NCI-H187 (cell line): ENCODE data around the gene WEE2.
"Not testable (repeated sequence)": the region's sequence is repeated elsewhere in the genome, so short reads cannot be mapped to it uniquely, and the experiment has no call there.

Experiments used
- DNase-seq, 2 experiments: peaks; one replicate each; lab custom pipeline; 2025; lab: John Stamatoyannopoulos, UW

The WEE2 gene

DNA sequence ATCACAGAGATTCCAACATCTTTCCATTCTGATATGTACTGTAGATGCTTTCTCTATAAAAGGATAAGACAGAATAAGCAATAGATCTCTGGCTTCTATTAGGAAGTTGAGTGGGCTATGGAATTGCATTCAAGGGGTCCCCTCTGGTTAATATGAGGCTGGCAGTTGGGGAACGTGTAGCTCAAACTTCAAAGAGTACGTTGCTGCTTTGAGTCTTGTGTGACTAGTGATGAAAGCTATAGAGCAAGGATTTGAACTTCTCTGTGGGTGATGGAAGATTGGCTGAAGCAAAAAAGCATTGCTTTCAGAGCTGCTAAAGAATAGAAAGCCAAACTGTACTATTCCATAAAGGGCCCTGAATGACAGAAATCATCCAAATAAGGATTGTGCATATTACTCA, 6.4 kb downstream of the WEE2 start:
- DNase-seq: no peak

DNA sequence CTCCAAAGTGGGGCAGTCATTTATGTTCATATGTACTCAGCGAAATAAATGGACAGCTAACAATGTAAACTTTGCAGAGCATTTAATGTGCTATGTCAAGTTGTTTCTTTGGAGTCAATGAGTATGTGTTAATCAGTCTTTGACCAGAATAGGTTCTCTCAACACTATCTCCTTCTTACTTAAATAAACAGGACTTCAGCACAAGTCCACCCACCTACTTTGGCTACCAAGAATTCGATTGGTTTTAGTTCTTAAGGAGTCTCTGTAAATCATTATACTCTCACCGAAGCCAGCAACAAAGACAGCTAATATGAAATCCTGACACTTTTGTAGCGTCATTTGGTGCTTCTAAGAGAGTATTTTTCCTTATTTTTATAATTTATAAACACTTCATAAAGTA, 6.9 kb downstream of the WEE2 start:
- no peak for DNase-seq

DNA sequence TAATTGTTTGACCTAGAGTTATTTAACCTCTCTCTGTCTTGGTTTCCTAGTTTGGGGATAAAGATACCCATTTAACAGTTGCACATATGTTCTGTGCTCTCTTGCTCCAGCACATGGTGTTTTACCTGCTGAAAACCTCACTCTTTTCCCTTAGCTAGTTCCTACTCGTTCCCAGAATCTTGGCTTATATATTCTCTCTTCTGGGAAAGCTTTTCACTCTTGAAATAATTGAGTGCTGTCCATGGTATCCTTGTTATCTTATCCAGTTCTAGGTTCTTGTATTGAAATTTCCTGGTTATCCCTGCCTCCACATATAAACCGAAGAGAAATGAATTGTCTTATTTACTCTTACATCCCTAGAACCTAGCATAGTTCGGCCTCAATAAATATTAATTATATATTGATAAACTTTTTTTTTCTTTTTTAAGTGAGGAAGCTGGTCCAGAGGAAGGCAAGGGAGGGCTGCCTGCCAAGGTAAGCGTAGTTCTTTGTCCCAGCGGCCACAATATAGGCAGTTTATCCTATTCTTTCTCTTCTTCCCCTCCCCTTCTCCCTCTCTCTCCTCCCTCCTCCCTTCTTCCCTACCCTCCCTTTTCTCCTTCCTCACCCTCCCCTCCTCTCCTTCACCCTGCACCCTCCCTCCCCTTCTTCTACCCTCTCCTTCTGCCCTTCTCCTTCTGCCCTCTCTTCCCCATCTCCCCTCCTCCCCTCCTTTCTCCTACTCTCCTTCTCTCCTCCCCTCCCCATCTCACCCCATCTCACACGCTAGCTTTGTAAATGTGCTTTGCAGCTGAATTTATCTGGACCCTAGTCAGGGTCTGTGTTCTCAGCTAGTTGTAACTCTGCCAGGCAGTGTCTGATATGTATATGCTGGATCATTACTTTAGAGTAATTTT, 7.9 kb downstream of the WEE2 start:
- DNase-seq: no peak

DNA sequence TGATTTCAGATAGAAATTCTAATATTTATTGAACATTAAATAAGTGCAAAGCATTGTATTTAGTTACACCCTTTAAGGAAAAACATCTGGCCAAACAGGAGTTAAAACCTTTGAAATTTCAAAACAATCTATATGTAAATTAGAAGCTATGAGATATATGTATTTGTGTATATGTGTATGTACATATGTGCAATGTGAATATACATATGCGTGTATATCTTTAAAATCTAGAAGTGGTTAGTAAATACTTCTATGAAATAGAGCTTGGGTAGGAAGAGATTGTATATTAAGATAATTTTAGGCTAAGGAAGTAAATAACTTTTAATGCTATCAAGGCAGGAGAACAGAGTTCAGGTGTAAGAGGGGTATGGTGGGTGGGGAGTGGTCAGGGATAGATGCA, 9.3 kb downstream of the WEE2 start:
- no peak for DNase-seq

DNA sequence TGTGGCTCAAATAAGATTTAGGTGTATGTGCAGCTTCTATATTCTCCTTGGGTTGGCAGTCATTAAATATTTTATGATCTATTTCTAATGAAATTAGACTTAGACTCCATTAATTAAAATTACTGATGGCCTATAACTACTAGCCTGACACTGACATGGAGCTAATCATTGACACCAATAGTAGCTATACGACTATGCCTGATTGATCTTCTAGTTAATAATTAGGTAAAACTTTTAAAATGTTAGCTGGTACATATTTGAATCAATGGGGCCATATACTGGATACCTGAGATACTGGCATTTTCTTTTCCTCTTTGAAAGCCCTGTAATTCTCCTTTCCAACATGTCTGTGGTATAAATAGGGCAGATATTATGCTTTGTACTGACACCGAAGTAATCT, 14.4 kb downstream of the WEE2 start:
- no peak for DNase-seq

DNA sequence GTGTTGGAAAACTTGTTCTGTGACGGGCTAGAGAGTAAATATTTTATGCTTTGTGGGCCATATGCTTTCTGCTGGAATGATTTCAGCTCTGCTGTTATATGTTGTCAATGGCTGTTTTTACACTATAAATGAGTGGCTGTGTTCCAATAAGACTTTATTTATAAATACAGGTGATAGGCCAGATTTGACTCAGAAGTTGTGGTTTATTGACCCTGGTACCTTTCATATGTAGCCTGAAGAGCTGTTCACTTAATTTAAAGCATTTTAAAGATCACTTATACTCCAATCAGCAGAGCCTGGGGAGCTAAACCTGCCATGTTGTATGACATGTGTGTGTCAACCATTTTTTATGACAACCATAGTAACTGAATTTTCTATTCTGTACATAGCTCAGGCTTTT, 20.9 kb downstream of the WEE2 start:
- no peak for DNase-seq

DNA sequence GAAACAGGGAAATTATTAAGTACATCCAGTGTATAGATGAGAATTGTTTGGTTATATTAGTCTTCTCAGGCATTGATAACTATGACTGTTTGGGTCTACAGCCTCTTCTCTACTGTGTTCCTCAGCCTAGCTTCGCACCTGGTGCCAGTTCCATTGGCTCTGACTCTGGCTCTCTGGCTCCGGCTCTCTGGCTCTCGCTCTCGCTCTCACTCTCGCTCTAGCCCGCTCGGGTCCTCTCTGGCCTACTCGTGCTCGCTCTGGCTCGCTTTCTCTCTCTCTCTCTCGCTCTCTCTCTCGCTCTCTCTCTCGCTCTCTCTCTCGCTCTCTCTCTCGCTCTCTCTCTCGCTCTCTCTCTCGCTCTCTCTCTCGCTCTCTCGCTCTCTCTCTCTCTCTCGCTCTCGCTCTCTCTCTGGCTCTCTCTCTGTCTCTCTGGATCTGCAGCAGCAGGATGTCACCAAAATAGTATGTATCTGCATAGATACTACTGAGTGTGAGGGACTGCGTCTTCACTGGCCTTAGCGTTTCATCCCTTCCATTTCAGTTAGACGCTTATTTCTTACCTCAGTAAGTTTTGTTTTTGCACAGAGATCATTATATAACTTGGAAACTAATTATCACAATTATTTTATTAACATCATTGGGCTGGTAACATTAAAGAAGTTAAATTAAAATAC, 23.5 kb downstream of the WEE2 start:
- DNase-seq: no peak

DNA sequence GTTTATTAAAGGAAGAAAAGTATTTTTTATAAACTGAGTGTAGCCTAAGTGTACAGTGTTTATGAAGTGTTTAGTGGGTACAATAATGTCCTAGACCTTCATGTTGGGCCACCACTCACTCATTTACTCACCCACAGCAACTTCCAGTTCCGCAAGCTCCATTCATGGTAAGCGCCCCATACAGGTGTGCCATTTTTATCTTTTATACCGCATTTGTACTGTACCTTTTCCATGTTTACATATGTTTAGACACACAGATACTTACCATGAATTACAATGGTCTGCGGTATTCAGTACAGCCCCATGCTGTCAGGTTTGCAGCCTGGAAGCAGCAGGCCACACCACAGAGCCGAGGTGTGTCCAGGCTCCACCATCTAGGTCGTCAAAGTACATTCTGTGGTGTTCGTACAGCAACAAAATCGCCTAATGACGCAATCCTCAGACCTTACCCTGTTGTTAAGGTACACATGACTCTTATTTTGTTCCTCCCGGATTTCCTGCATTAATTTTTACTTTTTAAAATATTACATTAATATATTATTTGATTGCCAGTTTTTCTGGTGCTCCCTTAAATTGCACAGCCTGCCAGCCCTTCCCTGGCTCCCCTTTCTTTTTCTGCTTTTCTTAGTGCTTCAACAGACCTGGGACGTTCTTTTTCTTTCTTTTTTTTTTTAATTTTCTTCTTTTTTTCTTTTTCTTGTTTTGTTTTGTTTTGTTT, 29.1 kb downstream of the WEE2 start:
- DNase-seq: no peak

DNA sequence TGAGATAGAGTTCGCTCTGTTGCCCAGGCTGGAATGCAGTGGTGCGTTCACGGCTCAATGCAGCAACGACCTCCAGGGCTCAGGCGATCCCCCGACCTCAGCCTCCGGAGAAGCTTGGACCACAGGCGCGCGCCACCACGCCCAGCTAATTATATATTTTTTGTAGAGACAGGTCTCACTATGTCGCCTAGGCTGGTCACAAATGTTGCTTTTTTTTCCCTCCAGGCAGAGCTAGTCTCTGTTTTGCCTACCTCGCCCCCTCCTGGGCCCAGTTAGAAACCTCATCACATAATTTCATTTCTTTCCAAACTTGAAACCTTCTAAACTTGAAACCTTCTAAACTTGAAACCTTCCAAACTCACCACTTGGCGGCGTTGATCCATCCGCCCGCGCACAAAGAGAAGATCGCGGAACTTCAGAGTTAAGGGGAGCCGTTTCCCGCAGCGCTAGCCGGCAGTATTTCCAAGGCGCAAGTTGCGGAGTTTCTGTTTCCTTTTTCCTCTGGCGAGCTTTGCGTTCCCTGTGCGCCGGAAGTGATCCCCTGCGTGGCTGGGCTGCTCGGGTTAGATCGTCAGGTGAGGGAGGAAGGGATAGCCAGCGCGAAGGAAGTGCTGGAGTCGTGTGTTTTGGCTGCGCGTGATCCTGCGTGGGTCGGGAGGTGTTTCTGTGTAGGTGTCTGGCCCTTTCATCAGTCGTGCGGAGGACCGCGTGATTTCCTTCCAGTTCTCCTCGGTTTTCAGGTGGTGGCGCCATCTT, 29.9 kb downstream of the WEE2 start, which contains the start of gene SSBP1:
Gene SSBP1, plus strand, starts transcription at position 523 of the 756 bp plus-strand sequence. CDS start 809 bp downstream, outside the sequence.
- DNase-seq: peak; percentile 92 to 95

DNA sequence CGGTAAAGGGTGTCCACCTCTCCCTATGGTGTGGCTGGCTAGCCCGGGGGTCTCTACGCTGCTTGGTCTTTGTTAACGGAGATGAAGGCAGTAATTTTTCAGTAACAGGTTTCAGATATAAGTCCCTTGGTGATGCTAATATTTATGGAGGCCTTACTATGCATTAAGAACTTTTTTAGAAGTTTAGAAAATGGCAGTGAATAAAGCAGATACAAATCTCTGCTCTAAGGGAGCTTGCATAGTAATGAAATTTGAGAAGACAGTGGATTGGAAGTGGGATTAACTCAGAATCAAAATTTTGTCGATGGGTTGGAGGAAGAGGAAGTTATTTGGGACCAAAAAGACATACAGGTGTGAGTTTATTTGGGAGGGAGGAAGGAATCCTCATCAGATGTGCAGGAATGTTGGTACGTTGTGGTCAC, 30.4 kb downstream of the WEE2 start:
- no peak for DNase-seq

DNA sequence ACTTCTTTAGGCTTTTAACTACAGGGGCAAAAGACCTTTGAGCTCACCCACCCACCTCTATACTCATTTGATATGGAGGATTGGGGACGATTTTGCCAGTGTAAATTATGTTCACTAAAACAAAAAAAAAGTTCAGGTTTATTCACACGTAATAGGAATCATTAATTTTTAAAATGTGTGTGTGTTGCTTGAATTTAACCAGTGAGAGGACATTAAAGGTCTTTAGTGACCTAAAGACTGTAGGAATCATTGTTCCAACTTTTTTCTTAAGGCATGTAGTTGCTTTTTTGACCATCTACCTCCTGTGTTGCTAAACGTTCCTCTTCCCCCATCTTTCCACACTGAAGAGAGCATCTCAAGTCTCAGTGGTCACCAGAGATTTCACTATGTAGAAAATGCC, 31.1 kb downstream of the WEE2 start:
- no peak for DNase-seq

DNA sequence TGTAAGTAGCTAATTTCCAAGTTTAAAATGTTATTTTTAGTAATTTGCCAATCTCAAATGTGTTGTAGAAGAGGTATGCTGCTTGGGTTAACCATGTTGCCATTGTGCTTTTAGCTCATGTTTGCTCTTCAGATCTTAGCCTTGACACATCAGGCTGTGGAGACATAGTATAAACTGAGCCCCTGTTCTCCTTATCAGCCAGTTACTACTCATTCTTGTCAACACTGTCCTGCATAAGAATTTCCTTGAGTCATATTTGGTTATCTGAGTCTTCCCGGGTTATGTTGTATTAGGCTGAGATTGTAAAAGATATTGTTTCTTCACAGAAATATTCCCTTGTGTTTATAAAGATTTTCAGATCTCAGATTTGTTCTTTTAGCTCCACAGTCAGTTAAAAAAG, 34.1 kb downstream of the WEE2 start:
- DNase-seq: no peak

DNA sequence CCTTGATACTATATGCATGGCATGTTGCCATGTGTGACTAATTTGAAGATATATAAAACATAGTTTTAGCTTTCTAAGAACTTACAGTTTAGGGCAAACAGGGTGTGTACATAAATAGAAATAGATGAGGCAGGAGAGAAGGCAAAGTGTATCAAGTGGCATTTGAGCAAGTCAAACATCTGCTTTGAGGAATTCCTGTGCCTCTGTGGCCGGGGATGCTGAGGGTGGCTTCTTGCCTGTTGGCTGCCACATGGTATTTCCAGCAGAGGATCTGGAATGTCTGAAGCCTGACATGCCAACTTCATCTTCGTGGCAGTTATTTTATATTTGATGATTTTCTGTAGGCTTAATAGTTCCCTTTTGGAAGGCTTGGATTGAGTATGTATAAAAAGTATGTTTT, 36.0 kb downstream of the WEE2 start:
- DNase-seq: no peak

DNA sequence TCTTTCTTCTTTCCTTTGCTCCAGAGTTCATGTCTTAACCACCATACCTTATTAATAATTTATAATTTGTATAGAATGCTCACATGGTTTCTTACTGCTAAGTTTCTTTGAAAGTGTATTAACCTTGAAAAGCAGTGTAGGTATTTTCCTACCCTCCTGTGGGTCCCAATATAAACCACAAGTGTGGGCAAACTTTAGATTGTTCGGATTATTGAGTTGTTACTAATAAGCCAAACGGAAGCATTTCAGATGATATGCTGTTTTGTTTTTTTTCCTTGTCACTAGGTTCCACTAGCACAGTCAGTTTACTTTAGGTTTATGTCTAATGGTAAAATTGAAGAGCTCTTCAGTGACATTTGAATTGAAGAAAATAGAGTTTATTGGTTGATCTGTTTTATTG, 40.2 kb downstream of the WEE2 start:
- DNase-seq: no peak

DNA sequence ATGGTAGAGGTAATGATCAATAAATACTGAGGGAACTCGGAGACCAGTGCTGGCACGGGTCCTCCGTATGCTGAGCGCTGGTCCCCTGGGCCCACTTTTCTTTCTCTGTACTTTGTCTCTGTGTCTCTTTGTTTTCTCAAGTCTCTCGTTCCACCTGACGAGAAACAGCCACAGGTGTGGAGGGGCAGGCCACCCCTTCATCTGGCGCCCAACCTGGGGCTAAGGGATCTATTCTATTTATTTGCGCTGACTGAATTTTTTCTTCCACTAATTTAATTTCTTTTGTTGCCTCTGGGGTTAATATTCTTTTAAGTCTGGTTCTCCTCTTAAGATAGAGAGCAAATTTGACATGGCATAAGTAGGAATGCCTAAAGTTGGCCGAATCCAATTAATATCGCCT, 43.8 kb downstream of the WEE2 start:
- not testable (repeated sequence) for DNase-seq

DNA sequence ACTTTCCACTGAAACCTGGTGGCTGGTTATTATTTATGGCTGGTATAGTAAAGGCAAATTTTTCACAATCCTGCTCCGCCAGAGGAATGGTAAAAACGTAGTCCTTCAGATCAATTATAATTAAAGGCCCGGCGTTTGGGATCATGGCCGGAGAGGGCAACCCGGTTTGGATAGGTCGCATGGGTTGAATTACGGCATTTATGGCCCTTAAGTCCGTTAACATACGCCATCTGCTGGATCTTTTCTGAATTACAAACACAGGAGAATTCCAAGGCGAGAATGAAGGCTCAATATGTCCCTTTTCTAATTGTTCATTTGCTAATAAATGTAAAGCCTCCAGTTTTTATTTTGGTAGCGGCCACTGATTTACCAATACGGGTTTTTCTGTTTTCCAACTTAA, 44.5 kb downstream of the WEE2 start:
- DNase-seq: no peak

DNA sequence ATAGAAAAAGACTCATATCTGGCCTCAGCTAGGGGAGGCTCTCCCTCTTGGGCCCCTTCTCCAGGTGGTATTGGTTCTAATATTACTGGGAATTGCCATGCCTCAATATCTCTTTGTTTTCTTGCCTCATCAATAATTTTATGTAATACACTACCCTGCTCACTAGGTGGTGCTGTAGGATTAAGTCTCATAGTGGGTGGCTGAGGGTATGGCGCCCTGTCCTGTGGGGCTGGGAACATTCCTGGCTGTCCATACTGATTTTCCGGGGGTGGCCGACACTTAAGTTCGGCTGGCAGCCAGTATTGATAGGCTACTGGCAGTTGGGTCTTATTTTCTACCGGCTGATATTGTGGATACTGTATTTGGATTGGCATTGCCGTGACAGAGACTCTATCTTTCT, 46.8 kb downstream of the WEE2 start:
- no peak for DNase-seq

DNA sequence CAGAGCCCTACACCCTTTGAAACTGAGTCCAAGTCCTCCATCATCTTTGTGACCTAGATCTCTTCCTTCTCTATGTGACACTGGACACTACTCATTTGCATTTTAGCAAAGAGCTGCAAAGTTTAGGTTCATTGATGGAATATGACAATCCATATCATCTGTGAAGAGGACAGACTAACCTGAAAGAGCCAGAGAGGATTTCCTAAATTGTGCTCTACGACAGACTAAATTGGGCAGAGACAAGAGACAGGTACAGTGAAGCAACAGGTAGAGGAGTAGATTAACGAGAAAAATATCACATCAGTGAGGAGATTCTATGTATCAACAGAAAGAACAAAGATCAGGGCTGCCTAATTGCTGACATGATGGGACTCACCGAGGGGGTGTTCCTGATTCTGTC, 55.6 kb downstream of the WEE2 start, which contains the start of gene TAS2R3:
Gene TAS2R3, plus strand, starts transcription at position 301 of the 400 bp plus-strand sequence. Its CDS starts 62 bp downstream, at position 363.
- DNase-seq: no peak

DNA sequence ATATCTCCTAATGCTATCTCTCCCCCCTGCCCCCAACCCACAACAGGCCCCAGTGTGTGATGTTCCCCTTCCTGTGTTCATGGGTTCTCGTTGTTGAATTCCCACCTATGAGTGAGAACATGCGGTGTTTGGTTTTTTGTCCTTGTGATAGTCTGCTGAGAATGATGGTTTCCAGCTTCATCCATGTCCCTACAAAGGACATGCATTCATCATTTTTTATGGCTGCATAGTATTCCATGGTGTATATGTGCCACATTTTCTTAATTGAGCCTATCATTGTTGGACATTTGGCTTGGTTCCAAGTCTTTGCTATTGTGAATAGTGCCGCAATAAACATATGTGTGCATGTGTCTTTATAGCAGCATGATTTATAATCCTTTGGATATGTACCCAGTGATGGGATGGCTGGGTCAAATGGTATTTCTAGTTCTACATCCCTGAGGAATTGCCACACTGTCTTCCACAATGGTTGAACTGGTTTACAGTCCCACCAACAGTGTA, 62.0 kb downstream of the WEE2 start:
- DNase-seq: not testable (repeated sequence)

DNA sequence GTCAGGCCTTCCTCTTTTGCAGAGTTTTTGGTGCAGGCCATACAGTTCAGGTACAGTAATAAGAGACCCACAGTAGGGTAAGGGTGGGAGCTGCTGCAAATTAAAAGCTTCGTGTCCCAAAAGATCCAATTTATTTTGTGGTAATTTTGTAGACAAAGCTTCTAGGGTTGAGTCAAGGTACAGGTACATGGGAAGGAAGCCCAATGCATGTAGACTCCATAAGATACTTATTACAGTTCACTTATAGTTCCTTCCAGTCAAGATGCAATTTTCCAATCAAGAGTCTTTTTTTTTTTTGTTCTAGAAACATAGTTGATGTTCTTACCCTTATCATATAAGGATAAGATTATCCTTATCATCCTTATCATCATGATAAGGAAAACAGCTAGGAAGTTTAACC, 68.2 kb downstream of the WEE2 start, which contains the start of gene TAS2R4:
Gene TAS2R4, plus strand, starts transcription at position 301 of the 400 bp plus-strand sequence. CDS start 1,815 bp downstream, outside the sequence.
- no peak for DNase-seq
